HEK293 (cell line): Measurements from ENCODE around the gene LMLN.

ENCODE experiments used
- BCL11B ChIP-seq: fragments of 450-650 bp; formaldehyde crosslinking; IDR thresholded peaks from 2 replicates; pipeline ENCODE4 v1.5.1; 2016; ENCODE audit warnings: low read depth, missing biosample characterization, missing genetic modification characterization
- CTCF ChIP-seq: fragments of 450-650 bp; formaldehyde crosslinking; IDR thresholded peaks from 2 replicates; pipeline ENCODE4 v1.5.1; 2016; ENCODE audit warnings: missing biosample characterization, missing genetic modification characterization
- HOXC10 ChIP-seq: sonication (generic); formaldehyde crosslinking; IDR thresholded peaks from 2 replicates; pipeline ENCODE4 v1.8.1; 2023; ENCODE audit warnings: mild to moderate bottlenecking, missing genetic modification reagents
- ZBTB11 ChIP-seq: fragments of 450-650 bp; formaldehyde crosslinking; conservative IDR thresholded peaks from 2 replicates; pipeline ENCODE4 v1.5.1; 2016; ENCODE audit warnings: low read depth, missing biosample characterization, missing genetic modification characterization
- ZBTB48 ChIP-seq: fragments of 450-650 bp; formaldehyde crosslinking; IDR thresholded peaks from 2 replicates; pipeline ENCODE4 v1.5.1; 2016; ENCODE audit warnings: missing biosample characterization, missing genetic modification characterization
- ZIC2 ChIP-seq: fragments of 450-650 bp; formaldehyde crosslinking; IDR thresholded peaks from 2 replicates; pipeline ENCODE4 v1.5.1; 2016; ENCODE audit warnings: missing biosample characterization, missing genetic modification characterization
- ZNF335 ChIP-seq: fragments of 450-650 bp; formaldehyde crosslinking; conservative IDR thresholded peaks from 2 replicates; pipeline ENCODE4 v1.5.1; 2016; ENCODE audit warnings: missing biosample characterization, missing genetic modification characterization
- ZNF558 ChIP-seq: fragments of 450-650 bp; formaldehyde crosslinking; IDR thresholded peaks from 2 replicates; pipeline ENCODE4 v1.5.1; 2016; ENCODE audit warnings: missing biosample characterization, missing genetic modification characterization
- ZNF560 ChIP-seq: fragments of 450-650 bp; formaldehyde crosslinking; IDR thresholded peaks from 2 replicates; pipeline ENCODE4 v1.5.1; 2017; ENCODE audit warnings: missing biosample characterization, missing genetic modification characterization, borderline replicate concordance
- ZNF623 ChIP-seq: fragments of 450-650 bp; formaldehyde crosslinking; IDR thresholded peaks from 2 replicates; pipeline ENCODE4 v1.5.1; 2016; ENCODE audit warnings: missing biosample characterization, missing genetic modification characterization
- ZNF624 ChIP-seq: fragments of 450-650 bp; formaldehyde crosslinking; IDR thresholded peaks from 2 replicates; pipeline ENCODE4 v1.5.1; 2017; ENCODE audit warnings: missing biosample characterization, missing genetic modification characterization
- ZNF785 ChIP-seq: fragments of 450-650 bp; formaldehyde crosslinking; IDR thresholded peaks from 2 replicates; pipeline ENCODE4 v1.5.1; 2016; ENCODE audit warnings: missing biosample characterization, missing genetic modification characterization
- ZSCAN16 ChIP-seq: fragments of 450-650 bp; formaldehyde crosslinking; IDR thresholded peaks from 2 replicates; pipeline ENCODE4 v1.5.1; 2016; ENCODE audit warnings: missing biosample characterization, missing genetic modification characterization
- TF ChIP-seq, protein P1 (sequence below): fragments of 450-650 bp; formaldehyde crosslinking; IDR thresholded peaks from 2 replicates; pipeline ENCODE4 v1.5.1; 2016; ENCODE audit warnings: missing biosample characterization, missing genetic modification characterization
- TF ChIP-seq, protein P2 (sequence below): fragments of 450-650 bp; formaldehyde crosslinking; IDR thresholded peaks from 2 replicates; pipeline ENCODE4 v1.5.1; 2016; ENCODE audit warnings: missing biosample characterization, missing genetic modification characterization, borderline replicate concordance

Gene LMLN

GRCh38 chr3:198079771-198080520 is 119.9 kb downstream of the LMLN start (continued):
- TF ChIP-seq ZBTB11 (tag by site-specific recombination) (peak; percentile 27; the same call in 1 of the 2 replicates), ZNF560 (tag by site-specific recombination) (no peak), ZNF623 (tag by site-specific recombination) (no peak), ZNF624 (tag by site-specific recombination) (no peak), ZBTB48 (tag by site-specific recombination) (peak; percentile 69), CTCF (tag by site-specific recombination) (peak; percentile 85), BCL11B (tag by site-specific recombination) (no peak), HOXC10 (CRISPR knock-in tag) (no peak), ZNF335 (peak; percentile 46; the same call in 1 of the 2 replicates), ZNF558 (tag by site-specific recombination) (no peak), ZSCAN16 (no peak), ZNF785 (tag by site-specific recombination) (no peak), ZIC2 (tag by site-specific recombination) (no peak)
- TF ChIP-seq, protein P1, sequence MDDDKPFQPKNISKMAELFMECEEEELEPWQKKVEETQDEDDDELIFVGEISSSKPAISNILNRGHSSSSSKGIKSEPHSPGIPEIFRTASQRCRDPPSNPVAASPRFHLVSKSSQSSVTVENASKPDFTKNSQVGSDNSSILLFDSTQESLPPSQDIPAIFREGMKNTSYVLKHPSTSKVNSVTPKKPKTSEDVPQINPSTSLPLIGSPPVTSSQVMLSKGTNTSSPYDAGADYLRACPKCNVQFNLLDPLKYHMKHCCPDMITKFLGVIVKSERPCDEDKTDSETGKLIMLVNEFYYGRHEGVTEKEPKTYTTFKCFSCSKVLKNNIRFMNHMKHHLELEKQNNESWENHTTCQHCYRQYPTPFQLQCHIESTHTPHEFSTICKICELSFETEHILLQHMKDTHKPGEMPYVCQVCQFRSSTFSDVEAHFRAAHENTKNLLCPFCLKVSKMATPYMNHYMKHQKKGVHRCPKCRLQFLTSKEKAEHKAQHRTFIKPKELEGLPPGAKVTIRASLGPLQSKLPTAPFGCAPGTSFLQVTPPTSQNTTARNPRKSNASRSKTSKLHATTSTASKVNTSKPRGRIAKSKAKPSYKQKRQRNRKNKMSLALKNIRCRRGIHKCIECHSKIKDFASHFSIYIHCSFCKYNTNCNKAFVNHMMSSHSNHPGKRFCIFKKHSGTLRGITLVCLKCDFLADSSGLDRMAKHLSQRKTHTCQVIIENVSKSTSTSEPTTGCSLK (tag by site-specific recombination), result no peak
- TF ChIP-seq, protein P2, sequence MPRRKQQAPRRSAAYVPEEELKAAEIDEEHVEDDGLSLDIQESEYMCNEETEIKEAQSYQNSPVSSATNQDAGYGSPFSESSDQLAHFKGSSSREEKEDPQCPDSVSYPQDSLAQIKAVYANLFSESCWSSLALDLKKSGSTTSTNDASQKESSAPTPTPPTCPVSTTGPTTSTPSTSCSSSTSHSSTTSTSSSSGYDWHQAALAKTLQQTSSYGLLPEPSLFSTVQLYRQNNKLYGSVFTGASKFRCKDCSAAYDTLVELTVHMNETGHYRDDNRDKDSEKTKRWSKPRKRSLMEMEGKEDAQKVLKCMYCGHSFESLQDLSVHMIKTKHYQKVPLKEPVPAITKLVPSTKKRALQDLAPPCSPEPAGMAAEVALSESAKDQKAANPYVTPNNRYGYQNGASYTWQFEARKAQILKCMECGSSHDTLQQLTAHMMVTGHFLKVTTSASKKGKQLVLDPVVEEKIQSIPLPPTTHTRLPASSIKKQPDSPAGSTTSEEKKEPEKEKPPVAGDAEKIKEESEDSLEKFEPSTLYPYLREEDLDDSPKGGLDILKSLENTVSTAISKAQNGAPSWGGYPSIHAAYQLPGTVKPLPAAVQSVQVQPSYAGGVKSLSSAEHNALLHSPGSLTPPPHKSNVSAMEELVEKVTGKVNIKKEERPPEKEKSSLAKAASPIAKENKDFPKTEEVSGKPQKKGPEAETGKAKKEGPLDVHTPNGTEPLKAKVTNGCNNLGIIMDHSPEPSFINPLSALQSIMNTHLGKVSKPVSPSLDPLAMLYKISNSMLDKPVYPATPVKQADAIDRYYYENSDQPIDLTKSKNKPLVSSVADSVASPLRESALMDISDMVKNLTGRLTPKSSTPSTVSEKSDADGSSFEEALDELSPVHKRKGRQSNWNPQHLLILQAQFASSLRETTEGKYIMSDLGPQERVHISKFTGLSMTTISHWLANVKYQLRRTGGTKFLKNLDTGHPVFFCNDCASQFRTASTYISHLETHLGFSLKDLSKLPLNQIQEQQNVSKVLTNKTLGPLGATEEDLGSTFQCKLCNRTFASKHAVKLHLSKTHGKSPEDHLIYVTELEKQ (tag by site-specific recombination), result no peak
